22Rv1 (cell line): Measurements from ENCODE around the gene CFAP20.

Experiments used
- H3K27ac ChIP-seq: fragments of 450-650 bp; 2 replicates; pipeline ENCODE4 v1.5.1; 2017
- CTCF ChIP-seq: fragments of 450-650 bp; IDR thresholded peaks from 2 replicates; pipeline ENCODE4 v1.5.1; 2017; ENCODE audit warnings: mild to moderate bottlenecking
- ZFX ChIP-seq: fragments of 450-650 bp; IDR thresholded peaks from 2 replicates; pipeline ENCODE4 v1.6.1; 2017; ENCODE audit warnings: antibody characterized with exemption, borderline replicate concordance

CFAP20 gene

GRCh38 chr16:58109330-58109729 is 19.9 kb downstream of the CFAP20 start:
- TF ChIP-seq CTCF (no peak), ZFX (no peak)
- no peak overlapping the region for H3K27ac ChIP-seq

- H3K27ac ChIP-seq = no peak overlapping the region
- TF ChIP-seq ZFX (no peak), CTCF (no peak)
Observed at GRCh38 chr16:58107709-58108108, 21.5 kb downstream of the CFAP20 start.

GRCh38 chr16:58107228-58107627 is 22.0 kb downstream of the CFAP20 start:
- H3K27ac ChIP-seq = no peak overlapping the region
- TF ChIP-seq ZFX (no peak), CTCF (no peak)

- H3K27ac ChIP-seq = no peak overlapping the region
- TF ChIP-seq CTCF (no peak), ZFX (no peak)
Observed at GRCh38 chr16:58105631-58106030, 23.6 kb downstream of the CFAP20 start.

- TF ChIP-seq CTCF (no peak), ZFX (no peak)
- no peak overlapping the region for H3K27ac ChIP-seq
Observed at GRCh38 chr16:58102665-58103392, 26.4 kb downstream of the CFAP20 start.

GRCh38 chr16:58099956-58100300 is 29.3 kb downstream of the CFAP20 start:
- H3K27ac ChIP-seq = no peak overlapping the region
- no peak for TF ChIP-seq ZFX
- no peak for TF ChIP-seq CTCF

GRCh38 chr16:58099097-58099955 is 29.9 kb downstream of the CFAP20 start:
- H3K27ac ChIP-seq = no peak overlapping the region
- TF ChIP-seq ZFX = no peak
- TF ChIP-seq CTCF = no peak
